ENCODE measurements around the gene CUL9.

CUL9 gene

DNA sequence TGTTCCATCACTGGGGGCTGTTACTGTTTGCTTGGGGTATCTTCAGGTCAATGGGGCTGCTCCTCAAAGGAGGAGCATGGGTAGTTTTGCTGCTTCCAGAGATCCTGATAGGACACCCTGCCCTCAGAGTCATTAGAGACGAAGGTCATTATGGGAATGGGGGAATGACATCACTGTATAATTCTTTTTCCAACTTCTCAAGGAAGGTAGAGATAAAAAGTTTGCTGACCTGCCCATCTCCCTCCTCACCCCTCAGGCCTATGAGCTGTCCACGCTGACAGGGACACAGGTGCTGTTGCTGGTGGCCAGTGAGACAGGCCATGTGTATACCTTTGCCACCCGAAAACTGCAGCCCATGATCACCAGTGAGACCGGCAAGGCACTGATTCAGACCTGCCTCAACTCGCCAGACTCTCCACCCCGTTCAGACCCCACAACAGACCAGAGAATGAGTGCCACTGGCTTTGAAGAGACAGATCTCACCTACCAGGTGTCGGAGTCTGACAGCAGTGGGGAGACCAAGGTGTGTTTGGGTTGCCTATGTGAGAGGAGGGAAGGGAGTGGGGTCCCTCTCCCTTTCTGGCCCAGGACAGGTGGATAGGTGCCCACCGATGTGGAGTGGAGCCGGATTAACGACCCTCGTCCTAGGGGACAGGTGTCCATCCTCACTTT is 8.3 kb upstream of the CUL9 start:
- DNase-seq, result no peak
- ATAC-seq, result no peak

DNA sequence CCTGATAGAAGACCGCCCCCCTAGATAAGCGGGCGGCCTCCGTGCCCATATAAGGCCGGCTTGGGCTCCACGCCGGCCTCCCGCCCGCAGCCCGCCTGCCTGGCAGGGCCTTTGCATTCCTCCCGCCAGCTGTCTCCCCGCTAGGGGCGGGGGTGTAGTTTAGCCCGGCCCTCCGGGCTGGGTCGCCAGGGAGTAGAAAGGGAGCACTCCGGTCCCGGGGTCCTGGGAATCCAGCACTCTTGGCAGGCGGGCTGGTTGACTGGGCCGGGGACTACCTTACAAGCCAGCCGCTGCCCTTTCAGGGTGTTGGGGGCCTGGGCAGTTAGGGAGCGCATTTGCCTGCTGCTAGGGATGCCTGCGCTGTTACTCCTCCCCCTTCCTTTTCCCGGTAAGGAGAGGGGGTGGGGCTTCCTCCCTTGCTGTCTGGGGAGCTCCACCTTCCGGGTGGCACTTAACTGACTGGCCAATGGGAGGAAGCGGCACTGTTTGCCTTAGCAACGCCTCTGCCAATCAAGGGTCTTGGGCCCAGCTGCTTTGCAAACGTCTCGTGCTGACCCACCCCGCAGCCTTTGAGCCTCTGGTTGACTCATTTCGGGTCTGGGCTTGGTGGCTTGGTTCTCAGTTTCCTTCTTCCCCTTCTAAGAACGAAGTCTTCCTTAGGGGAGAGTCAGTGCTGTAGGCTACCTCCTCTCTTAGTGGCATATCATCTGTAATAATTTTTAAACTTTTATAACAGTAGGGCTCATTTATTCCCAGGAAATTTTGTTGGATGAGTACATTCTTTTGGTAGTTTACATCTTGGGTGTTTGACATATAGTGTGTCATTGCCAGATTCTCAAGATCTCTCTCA is 7.5 kb upstream of the CUL9 start:
- peak; percentile 95 for DNase-seq
- peak; percentile 74 for ATAC-seq

DNA sequence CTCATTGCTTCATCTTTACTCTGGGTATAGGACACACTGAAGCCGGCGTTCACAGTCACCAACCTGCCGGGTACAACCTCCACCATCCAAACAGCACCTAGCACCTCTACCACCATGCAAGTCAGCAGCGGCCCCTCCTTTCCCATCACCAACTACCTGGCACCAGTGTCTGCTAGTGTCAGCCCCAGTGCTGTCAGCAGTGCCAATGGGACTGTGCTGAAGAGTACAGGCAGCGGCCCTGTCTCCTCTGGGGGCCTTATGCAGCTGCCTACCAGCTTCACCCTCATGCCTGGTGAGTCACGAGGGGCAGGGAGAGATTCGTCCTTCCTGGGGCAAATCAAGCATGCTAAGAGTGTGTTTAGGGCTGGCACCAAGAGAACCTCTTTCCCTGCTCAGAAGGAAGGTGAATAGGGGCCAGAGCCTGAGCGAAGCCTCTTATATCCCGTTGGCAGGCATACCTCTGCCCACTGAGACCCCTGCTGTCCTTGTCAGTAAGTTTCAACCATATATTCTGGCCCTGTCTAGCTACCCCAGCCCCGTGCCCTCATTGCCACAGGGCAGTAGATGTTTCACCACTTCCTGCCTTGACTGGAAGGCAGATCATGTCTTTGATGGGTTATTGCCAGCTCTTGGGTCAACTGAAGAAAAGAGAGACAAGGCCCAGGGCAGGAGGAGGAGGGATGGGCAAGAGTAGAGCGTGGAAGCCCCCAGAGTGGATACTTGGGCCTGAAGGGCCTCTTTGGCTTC is 6.1 kb upstream of the CUL9 start:
- DNase-seq, result no peak
- ATAC-seq, result no peak

DNA sequence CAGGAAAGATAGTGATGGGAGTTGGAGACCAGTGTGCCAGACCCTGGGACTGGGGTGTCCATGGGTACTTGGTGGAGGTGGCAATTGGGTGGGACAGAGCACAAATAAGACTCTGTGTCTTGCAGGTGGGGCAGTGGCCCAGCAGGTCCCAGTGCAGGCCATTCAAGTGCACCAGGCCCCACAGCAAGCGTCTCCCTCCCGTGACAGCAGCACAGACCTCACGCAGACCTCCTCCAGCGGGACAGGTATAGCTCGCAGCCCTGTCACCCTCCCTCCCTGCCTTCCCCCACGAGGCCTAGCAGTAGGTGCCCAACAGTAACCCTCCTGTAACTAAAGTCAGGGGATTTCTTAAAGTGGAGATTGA is 5.6 kb upstream of the CUL9 start:
- DNase-seq (no peak), ATAC-seq (no peak)

DNA sequence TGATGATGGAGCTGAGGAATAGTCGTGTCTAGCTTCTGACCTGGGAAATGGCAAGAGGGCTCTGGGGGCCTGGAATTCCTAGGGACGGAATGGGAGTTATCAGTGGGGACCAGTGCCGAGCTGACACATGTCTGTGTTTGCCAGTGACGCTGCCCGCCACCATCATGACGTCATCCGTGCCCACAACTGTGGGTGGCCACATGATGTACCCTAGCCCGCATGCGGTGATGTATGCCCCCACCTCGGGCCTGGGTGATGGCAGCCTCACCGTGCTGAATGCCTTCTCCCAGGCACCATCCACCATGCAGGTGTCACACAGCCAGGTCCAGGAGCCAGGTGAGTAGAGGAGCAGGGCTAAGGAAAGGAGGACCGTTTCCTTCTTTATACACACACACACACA is 3.8 kb upstream of the CUL9 start:
- ATAC-seq (no peak), DNase-seq (no peak)

DNA sequence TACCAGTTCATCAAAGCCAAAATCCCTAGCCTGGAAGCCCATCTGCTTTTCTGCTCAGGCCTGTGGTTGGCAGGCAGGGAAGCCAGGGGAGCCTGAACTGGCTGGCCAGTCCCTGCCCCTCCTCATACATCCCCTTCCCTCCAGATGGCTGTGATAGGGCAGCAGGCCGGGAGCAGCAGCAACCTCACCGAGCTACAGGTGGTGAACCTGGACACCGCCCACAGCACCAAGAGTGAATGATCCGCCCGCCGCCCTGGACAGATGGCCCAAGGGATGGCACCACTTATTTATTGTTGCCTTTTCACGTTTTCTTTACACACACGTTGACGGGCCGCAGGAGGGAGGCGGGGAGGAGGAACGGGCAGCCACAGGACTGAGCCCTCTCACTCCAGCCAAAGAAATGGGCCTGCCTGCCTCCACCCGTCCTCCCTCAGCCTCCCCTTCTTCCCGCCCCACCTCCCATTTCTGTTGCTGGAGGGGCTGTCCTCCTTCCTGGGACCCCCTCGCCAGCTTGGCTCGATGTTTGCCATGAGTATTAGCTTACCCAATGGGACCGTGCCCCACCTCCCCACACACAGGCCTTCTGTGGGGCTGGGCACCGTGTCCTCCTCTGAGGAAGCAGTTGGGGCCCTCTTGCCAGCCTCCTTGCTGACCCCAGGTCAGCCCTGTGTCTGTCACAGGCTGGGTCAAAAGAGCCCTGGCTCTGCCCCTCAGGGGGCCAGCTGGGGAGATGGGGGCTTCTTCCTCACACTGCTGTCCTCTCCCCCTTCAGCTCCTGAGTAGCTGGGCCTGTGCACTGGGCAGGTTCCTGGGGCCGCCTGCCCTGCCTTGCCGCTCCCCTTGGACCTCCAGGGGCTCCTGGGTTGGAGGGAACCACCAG is 2.8 kb upstream of the CUL9 start:
- DNase-seq, result no peak
- ATAC-seq, result no peak

DNA sequence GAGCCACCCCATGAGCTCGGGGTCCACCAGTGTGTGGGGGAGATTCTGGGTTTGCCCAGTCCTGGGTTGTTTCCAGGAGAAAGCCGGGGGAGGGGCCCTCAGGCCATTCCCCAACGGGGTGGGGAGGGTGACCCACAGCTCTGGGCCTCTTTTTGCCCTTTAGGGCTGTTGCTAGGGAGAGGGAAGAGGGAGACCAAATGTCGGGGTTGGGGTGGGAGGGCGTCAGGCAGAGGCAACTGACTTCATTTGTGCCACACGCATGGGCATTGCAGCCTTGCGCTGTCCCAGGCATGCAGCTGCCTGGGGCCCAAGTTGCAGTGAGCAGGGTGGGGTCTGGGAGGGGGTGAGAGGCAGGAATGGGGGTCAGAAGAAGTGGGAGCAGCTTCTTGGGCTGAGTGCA is 1.9 kb upstream of the CUL9 start:
- ATAC-seq (no peak), DNase-seq (no peak)

DNA sequence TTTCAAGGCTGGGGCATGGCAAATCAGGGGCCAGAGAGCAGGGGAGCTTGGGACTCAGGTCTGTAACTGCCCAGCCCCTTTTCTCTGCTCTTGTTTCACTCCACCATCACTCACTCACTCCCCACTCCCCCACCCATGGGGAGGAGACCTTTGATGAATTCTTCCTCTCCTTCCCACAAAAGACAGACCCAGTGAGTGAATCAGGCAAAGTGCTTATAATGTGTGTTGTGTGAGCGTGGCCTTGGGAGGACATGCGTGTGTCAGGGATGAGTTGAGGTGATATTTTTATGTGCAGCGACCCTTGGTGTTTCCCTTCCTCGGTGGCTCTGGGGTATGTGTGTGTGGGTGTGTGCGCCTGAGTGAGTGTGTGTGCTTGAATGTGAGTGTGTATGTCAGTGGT is 1.0 kb upstream of the CUL9 start:
- ATAC-seq, result no peak
- no peak for DNase-seq

DNA sequence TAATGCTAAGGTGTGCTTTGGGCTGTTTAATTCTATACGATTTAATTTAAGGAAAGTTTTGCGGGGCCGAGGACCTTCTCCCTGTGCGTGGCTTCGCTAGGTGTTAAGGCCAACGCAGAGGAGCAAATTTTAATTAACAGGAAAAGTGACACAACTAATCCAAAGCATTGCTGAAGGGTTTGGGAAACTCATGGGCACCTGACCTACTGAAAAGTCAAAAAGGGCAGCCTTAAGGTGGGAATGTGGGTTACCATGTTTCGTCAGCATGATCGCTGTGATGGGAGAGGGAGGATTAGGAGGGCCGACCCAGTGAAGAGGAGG is 415 bp upstream of the CUL9 start:
- no peak for ATAC-seq
- no peak for DNase-seq

DNA sequence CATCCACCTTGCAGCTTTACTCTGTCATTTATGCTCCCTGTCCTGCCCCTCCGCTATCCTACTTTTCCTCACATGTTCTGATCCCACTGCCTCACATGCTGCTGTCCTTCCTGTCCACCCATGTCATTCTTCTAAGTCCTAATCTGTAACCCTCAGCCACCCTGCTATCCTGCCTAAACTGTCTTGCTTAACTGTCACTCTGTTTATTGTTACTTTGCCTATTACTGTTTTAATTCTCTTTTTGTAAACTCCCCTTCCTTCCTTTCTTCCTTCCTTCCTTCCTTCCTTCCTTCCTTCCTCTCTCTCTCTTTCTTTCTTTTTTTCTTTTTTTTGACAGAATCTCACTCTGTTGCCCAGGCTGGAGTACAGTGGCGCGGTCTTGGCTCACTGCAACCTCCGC is 1.4 kb downstream of the CUL9 start:
- DNase-seq (no peak), ATAC-seq (no peak)

DNA sequence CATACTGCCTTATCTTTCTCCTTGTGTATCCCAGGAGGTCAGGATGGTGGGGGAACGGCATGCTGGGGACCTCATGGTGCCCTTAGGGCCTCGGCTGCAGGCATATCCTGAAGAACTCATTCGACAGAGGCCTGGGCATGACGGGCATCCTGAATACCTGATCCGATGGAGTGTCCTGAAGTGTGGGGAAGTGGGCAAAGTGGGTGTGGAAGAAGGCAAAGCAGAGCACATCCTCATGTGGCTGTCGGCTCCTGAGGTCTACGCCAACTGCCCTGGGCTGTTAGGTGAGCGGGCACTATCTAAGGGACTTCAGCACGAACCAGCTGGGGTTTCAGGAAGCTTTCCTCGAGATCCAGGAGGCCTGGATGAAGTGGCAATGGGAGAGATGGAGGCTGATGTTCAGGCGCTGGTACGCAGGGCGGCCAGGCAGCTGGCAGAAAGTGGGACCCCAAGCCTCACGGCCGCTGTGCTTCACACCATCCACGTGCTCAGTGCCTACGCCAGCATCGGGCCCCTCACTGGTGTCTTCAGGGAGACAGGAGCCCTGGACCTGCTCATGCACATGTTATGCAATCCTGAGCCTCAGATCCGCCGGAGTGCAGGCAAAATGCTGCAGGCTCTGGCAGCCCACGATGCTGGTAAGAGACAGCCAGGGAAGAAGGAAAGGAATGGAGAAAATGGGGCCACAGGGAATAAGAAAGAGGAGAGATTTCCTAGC is 2.4 kb downstream of the CUL9 start:
- no peak for DNase-seq
- ATAC-seq, result no peak

DNA sequence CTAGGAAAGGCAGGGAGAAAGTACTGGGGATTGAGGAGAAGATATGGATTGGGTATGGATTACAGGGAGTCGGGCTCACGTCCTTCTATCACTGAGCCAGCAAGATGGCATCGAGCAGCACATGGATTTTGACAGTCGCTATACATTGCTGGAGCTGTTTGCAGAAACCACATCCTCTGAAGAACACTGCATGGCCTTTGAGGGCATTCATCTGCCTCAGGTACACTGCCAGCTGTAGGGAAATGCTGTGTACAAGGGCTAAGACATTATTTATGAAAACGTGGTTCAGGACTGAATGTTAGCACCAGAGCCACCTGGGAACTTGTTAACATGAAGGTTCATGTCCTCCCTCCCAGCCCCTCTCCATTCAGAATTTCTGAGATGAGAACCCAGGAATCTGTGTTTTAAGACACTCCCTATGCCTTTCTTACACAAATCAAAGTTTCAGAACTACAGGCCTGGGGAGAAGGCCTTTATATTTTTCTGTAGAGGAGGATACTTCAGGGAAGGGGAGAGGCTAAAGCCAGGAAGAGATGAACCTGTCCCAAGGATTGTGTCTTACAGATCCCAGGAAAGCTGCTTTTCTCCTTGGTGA is 3.5 kb downstream of the CUL9 start:
- no peak for ATAC-seq
- no peak for DNase-seq

DNA sequence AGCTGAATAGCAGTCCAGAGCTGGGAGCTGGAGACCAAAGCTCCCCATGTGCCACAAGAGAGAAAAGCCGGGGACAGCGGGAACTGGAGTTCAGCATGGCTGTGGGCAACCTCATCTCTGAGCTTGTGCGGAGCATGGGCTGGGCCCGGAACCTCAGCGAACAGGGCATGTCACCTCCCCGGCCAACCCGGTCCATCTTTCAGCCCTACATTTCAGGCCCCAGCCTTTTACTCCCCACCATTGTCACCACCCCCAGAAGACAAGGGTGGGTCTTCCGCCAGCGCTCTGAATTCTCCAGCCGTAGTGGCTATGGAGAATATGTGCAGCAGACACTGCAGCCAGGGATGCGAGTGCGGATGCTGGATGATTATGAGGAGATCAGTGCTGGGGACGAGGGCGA is 4.0 kb downstream of the CUL9 start:
- ATAC-seq, result no peak
- DNase-seq, result no peak

DNA sequence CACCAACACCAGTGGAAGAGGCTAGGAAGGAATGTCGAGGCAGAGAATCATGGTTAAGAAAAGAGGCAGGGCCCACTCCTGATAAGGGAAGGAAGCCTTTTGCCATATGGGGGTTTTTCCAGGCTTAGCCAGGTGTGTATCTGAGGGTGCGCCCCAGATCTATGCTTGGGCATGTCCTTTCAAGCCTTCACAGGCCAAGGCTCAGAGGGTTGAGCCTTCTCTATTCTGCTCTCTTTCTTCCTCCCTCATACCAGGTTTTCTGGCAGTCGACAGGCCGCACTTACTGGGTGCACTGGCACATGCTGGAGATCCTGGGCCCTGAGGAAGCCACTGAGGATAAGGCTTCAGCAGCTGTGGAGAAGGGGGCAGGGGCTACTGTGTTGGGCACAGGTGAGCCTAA is 4.7 kb downstream of the CUL9 start:
- ATAC-seq (no peak), DNase-seq (no peak)

DNA sequence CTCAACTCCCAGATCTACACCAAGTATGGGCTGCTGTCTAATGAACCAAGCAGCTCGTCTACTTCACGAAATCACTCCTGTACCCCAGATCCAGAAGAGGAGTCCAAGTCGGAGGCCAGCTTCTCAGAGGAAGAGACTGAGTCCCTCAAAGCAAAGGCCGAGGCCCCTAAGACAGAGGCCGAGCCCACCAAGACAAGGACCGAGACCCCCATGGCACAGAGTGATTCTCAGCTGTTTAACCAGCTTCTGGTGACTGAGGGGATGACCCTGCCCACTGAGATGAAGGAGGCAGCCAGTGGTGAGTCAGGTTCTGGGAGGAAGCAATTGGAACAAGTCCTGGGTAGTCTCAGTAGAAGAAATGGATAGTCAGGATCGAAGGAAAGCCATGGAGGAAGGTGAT is 5.8 kb downstream of the CUL9 start:
- no peak for ATAC-seq
- no peak for DNase-seq

DNA sequence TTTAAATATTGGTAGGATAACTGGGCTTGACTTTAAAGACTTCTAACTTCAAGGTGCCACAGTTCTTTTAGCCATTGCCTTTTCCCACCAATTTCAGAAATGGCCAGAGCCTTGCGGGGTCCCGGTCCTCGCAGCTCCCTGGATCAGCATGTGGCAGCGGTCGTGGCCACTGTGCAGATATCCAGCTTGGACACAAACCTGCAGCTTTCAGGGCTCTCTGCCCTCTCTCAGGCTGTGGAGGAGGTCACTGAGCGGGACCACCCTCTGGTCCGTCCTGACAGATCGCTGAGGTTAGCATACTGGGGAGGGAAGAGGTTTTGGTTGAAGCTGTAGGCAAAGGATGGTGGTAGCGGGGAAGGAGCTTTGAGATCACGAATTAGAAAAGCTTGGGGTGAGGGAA is 6.4 kb downstream of the CUL9 start:
- ATAC-seq, result no peak
- DNase-seq, result no peak

DNA sequence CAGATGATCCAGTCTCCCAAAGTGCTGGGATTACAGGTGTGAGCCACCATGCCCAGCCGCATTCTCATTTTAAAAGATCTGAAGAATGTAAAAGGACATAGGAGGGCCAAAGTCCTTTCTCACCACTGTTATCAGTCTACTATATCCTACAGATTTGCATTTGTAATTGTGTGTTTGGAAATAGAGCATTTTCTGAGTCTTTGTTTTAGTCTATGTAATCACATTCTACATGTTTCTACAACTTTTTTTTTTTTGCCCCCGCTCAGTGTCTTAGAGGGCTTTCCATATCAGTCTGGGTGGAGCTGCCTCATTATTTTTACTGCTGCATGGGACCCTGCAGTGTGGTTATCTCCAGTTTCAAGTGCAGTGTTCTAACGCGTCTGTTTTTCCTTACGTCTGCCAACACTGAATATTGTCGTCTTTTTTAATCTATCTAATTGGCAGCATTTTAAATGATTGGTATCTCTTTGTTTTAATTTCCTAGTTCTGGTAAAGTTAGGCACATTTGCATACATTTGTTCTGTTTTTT is 7.8 kb downstream of the CUL9 start:
- ATAC-seq (no peak), DNase-seq (no peak)

DNA sequence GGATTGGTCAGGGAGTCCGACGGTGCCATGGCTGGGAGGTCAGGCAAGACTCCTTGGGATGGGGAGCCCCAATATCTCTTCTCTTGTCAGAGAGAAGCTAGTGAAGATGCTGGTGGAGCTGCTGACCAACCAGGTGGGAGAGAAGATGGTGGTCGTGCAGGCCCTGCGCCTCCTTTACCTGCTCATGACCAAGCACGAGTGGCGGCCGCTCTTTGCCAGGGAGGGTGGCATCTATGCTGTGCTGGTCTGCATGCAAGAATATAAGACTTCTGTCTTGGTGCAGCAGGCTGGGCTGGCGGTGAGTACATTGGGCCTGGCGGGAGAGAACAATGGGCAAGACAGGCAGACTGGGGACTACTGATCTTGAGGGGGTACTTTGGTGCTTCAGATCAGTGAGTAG is 10.9 kb downstream of the CUL9 start:
- DNase-seq (no peak), ATAC-seq (no peak)

DNA sequence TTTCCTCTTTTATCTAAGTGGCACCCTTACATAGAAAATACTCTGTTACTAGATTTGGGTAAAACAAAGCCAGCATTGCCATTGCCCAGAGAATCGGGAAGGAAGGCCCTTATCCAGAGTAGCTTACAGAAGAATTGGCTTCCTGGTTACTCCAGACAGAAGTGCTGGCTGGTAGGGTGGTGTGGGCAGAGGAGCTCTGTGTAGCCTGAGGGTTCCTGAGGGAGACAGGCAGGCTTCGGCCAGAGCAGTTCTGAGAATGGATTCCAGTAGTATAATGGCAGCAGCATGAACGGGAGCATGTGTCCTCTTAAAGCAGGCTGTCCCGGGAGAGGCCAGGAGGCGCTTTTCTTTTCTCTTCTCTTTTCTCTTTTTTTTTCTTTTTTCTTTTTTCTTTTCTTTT is 11.9 kb downstream of the CUL9 start:
- ATAC-seq (no peak), DNase-seq (no peak)

DNA sequence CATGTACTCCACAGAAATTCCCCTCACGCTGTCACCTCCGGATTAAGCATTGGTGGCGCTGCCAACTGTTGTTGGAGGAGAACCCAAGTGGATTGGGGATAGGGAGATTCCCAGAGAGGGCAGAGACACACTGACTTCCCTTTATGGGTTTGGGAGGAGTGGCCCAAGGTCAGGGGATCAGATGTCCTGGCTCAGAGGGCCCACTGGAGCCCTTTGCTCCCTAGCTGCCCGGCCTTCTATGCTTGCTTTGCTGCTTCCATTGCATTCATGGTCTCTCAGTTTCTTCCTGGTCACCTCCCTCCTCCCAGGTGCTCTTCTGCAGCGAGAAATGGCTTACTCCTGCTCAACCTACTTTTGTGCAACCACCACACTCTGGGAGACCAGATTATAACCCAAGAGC is 14.3 kb downstream of the CUL9 start:
- DNase-seq, result no peak
- ATAC-seq, result no peak

DNA sequence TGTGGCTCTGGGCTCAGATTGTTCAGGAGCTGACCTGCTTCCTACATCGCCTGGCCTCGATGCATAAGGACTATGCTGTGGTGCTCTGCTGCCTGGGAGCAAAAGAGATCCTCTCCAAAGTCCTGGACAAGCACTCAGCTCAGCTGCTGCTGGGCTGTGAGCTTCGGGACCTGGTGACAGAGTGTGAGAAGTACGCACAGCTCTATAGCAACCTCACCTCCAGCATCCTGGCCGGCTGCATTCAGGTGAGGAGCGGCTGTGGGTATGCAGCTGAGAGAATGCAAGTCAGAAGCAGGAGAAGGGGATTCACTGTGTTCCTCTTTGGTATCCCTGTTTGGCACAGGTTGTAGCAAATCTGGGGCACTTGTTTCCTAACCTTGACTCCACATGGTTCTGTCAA is 17.9 kb downstream of the CUL9 start:
- ATAC-seq (no peak), DNase-seq (no peak)

Measured in stimulated activated naive CD8-positive, alpha-beta T cell treated with anti-CD3 and anti-CD28 coated beads, Interleukin-15, Interleukin-2, amounts not matched to agents 100 U/mL and 50 U/mL, for 24 hours (primary cell).